RWPE1 (cell line): Measurements from ENCODE around the gene CCPG1.
"Not testable (repeated sequence)": the region's sequence is repeated elsewhere in the genome, so short reads cannot be mapped to it uniquely, and the experiment has no call there.

Experiments used
- CTCF ChIA-PET: fragments of 350-600 bp; sonication (Branson Sonifier 250); formaldehyde crosslinking; extraction: SDS; loops from one replicate; lab custom pipeline; 2021; lab: Yijun Ruan, JAX
- POLR2A ChIA-PET: fragments of 400-600 bp; formaldehyde crosslinking; extraction: SDS; loops from one replicate; lab custom pipeline; 2020; ENCODE audit warnings: antibody characterized with exemption; ENCODE audit not compliant: low non-redundant PET; lab: Yijun Ruan, JAX
- DNase-seq: peaks from one replicate; pipeline ENCODE4 v3.0.0; 2012; ENCODE audit warnings: low spot score
- H3K27ac ChIP-seq: fragments of 450-650 bp; 2 replicates; pipeline ENCODE4 v1.5.1; 2017
- TF ChIP-seq, protein P1 (sequence below): fragments of 450-650 bp; conservative IDR thresholded peaks from 2 replicates; pipeline ENCODE4 v1.5.1; 2017; ENCODE audit warnings: low read depth, mild to moderate bottlenecking

The CCPG1 gene

GRCh38 chr15:55408012-55408928 lies at the start of gene CCPG1, which contains the start of gene PIERCE2:
Gene CCPG1, minus strand, starts transcription at chr15:55408359. Its CDS starts 18,935 bp downstream, at chr15:55389424.
Gene PIERCE2, plus strand, starts transcription at chr15:55408495. Its CDS starts 274 bp downstream, at chr15:55408769.
- CTCF ChIA-PET: interaction anchor here (0.5 to 1.9 kb wide), 14 partner anchors 9 to 779 kb away, joined by 3 to 8 read pairs (median 3); no protein-coding TSS in a partner anchor
- POLR2A ChIA-PET: interaction anchor here (0.5 kb wide), 2 partner anchors 46 to 78 kb away, joined by 3 to 6 read pairs; no protein-coding TSS in a partner anchor
- TF ChIP-seq, protein P1, sequence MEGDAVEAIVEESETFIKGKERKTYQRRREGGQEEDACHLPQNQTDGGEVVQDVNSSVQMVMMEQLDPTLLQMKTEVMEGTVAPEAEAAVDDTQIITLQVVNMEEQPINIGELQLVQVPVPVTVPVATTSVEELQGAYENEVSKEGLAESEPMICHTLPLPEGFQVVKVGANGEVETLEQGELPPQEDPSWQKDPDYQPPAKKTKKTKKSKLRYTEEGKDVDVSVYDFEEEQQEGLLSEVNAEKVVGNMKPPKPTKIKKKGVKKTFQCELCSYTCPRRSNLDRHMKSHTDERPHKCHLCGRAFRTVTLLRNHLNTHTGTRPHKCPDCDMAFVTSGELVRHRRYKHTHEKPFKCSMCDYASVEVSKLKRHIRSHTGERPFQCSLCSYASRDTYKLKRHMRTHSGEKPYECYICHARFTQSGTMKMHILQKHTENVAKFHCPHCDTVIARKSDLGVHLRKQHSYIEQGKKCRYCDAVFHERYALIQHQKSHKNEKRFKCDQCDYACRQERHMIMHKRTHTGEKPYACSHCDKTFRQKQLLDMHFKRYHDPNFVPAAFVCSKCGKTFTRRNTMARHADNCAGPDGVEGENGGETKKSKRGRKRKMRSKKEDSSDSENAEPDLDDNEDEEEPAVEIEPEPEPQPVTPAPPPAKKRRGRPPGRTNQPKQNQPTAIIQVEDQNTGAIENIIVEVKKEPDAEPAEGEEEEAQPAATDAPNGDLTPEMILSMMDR: peak; percentile 82
- DNase-seq: peak; percentile 90
- peak within 1 kb of the TSS; percentile 84 for H3K27ac ChIP-seq

DNA sequence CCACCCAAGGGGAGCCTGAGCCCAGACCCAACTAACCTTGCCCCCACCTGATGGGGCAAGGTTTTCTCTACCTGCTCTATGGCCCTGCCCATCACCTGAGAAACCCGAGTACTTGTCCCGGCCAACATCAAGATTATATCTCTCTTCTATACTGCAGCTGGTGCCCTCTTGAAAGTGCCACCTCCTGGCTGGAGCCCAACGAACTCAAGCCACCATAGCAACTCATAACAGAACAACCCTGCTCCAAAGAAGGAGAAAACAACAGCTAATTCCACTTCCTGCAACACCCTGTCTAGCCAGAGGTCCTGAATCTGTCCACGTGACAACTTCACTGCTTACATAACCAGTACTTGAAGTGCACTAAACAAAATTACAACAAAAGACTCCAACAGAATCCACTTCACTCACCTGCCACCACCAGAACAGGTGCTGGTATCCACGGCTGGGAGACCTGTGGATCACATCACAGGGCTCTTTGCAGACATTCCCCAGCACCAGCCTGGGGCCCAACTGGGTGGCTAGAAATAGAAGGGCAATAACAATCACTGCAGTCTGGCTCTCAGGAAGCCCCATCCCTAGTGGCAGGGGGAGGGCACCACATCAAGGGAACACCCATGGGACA lies 49.4 kb upstream of the CCPG1 start:
- ChIA-PET CTCF (no interaction called here), POLR2A (no interaction called here)
- H3K27ac ChIP-seq: no peak overlapping the region
- TF ChIP-seq, protein P1: no peak
- DNase-seq: no peak

DNA sequence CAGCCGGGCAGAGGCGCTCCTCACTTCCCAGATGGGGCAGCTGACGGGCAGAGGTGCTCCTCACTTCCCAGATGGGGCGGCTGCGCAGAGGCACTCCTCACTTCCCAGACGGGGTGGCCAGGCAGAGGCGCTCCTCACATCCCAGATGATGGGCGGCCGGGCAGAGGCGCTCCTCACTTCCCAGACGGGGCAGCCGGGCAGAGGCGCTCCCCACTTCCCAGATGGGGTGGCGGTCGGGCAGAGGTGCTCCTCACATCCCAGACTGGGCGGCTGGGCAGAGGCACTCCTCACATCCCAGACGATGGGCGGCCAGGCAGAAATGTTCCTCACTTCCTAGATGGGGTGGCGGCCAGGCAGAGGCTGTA lies 38.9 kb upstream of the CCPG1 start:
- DNase-seq, H3K27ac ChIP-seq, CTCF ChIA-PET, POLR2A ChIA-PET: not testable (repeated sequence)

GRCh38 chr15:55446379-55447029 lies 38.3 kb upstream of the CCPG1 start:
- CTCF ChIA-PET, H3K27ac ChIP-seq, POLR2A ChIA-PET, DNase-seq: not testable (repeated sequence)

GRCh38 chr15:55445936-55446335 lies 37.8 kb upstream of the CCPG1 start:
- CTCF ChIA-PET, DNase-seq, POLR2A ChIA-PET, H3K27ac ChIP-seq: not testable (repeated sequence)

DNA sequence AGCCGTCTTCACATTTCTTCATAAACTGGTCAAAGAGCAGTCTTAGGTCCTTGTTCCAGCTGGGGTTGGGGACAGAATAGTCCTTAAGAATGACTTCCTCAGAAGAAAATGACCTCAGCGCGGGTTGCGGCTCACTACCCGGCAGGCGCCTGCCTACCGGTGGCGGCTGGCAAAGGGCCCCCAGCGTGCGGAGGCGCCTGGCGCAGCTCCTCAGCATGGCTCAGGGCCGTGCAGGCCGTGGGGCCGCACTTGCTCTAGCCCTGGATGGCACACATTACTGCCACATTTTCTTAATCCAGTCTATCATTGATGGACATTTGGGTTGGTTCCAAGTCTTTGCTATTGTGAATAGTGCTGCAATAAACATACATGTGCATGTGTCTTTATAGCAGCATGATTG lies 35.0 kb upstream of the CCPG1 start:
- POLR2A ChIA-PET, DNase-seq, H3K27ac ChIP-seq, CTCF ChIA-PET: not testable (repeated sequence)

GRCh38 chr15:55434989-55435825 lies 27.0 kb upstream of the CCPG1 start:
- H3K27ac ChIP-seq: no peak overlapping the region
- TF ChIP-seq, protein P1: peak; percentile 74
- DNase-seq: peak; percentile 42
- POLR2A ChIA-PET: no interaction called here
- CTCF ChIA-PET: interaction anchor here (0.5 to 2.5 kb wide), 9 partner anchors 9 to 1474 kb away, joined by 3 to 8 read pairs (median 3); partner anchors contain the start of genes CCPG1 and PIERCE2
